Loucy (cell line): ENCODE results near the gene TFCP2L1.

ENCODE experiments used
- H2AFZ ChIP-seq: fragments of 200-600 bp; sonication (generic); 2 replicates; pipeline ENCODE4 v1.6.0; 2016; ENCODE audit warnings: antibody characterized with exemption, mild to moderate bottlenecking, low read length, moderate library complexity
- H3F3A ChIP-seq: fragments of 200-600 bp; 2 replicates; pipeline ENCODE4 v1.6.0; 2016; ENCODE audit warnings: antibody characterized with exemption, low read depth, mild to moderate bottlenecking
- H3K27me3 ChIP-seq: fragments of 200-600 bp; sonication (generic); 2 replicates; pipeline ENCODE4 v1.6.1; 2014; ENCODE audit warnings: low read length, mild to moderate bottlenecking; ENCODE audit not compliant: insufficient read depth, poor library complexity, severe bottlenecking
- H3K36me3 ChIP-seq: fragments of 200-600 bp; sonication (generic); 2 replicates; pipeline ENCODE4 v1.6.1; 2016; ENCODE audit warnings: low read length; ENCODE audit not compliant: insufficient read depth
- H3K4me1 ChIP-seq: fragments of 200-600 bp; sonication (generic); 2 replicates; pipeline ENCODE4 v1.5.1; 2014; ENCODE audit warnings: low read length, mild to moderate bottlenecking; ENCODE audit not compliant: insufficient read depth, poor library complexity, severe bottlenecking
- H3K4me2 ChIP-seq: fragments of 200-600 bp; sonication (generic); 2 replicates; pipeline ENCODE4 v1.6.0; 2014; ENCODE audit warnings: antibody characterized with exemption, low read length, low read depth, mild to moderate bottlenecking; ENCODE audit not compliant: poor library complexity, severe bottlenecking
- H3K4me3 ChIP-seq: fragments of 200-600 bp; sonication (generic); 2 replicates; pipeline ENCODE4 v1.5.1; 2014; ENCODE audit warnings: low read length, mild to moderate bottlenecking, mixed read lengths; ENCODE audit not compliant: poor library complexity, severe bottlenecking
- H3K79me2 ChIP-seq: fragments of 200-600 bp; sonication (generic); 2 replicates; pipeline ENCODE4 v1.6.1; 2014; ENCODE audit warnings: low read length; ENCODE audit not compliant: insufficient read depth
- H3K9ac ChIP-seq: fragments of 200-600 bp; sonication (generic); 2 replicates; pipeline ENCODE4 v1.6.0; 2014; ENCODE audit warnings: mild to moderate bottlenecking, low read depth, low read length, moderate library complexity; ENCODE audit not compliant: poor library complexity, severe bottlenecking
- H3K9me2 ChIP-seq: fragments of 200-600 bp; sonication (generic); replicated peaks from 2 replicates; pipeline ENCODE4 v1.6.1; 2016; ENCODE audit warnings: low read depth, low read length, mixed read lengths
- H3K9me3 ChIP-seq: fragments of 200-600 bp; sonication (generic); 2 replicates; pipeline ENCODE4 v1.6.1; 2014; ENCODE audit warnings: mild to moderate bottlenecking, antibody characterized with exemption, low read length, low read depth; ENCODE audit not compliant: insufficient read depth
- H4K20me1 ChIP-seq: fragments of 200-600 bp; sonication (generic); 2 replicates; pipeline ENCODE4 v1.6.0; 2014; ENCODE audit warnings: antibody characterized with exemption, low read length, mild to moderate bottlenecking; ENCODE audit not compliant: insufficient read depth, poor library complexity, severe bottlenecking
- EZH2phosphoT487 ChIP-seq: fragments of 200-600 bp; IDR thresholded peaks from 2 replicates; pipeline ENCODE4 v1.6.1; 2018; ENCODE audit warnings: antibody characterized with exemption, mild to moderate bottlenecking, moderate library complexity, borderline replicate concordance
- TF ChIP-seq, protein P1 (sequence below): fragments of 200-600 bp; sonication (generic); conservative IDR thresholded peaks from 2 replicates; pipeline ENCODE4 v1.5.1; 2014; ENCODE audit warnings: mild to moderate bottlenecking, antibody characterized with exemption, low read length

TFCP2L1 gene

DNA sequence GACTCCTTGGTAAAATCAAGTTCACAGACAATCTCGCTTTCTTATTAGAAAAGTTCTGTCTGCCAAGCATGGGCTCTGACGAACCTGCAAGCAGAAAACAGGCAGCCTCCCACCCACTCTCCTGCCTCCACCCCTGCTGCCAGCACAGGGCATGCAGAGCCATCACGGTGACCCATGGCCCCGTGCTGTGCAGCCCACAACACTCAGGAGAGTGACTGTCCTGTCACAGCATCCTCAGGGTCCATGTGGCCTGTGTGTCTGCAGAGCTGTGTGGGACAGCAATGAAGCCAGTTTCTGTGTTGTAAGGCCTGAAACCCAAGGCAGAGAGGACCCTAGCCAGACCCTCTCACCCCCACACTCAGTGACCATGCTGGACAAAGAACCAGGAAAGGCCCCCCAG lies 46.2 kb downstream of the TFCP2L1 start:
- Histone ChIP-seq H3F3A (no peaks in the 10 kb centered on the region), H3K4me3 (no peak overlapping the region), H3K79me2 (no peaks in the 10 kb centered on the region), H3K9me3 (no peaks in the 10 kb centered on the region), H3K4me1 (no peaks in the 10 kb centered on the region), H2AFZ (no peak overlapping the region), H3K36me3 (no peaks in the 10 kb centered on the region), H4K20me1 (no peaks in the 10 kb centered on the region), H3K27me3 (no peaks in the 10 kb centered on the region), H3K9me2 (no peaks in the 10 kb centered on the region), H3K9ac (no peak overlapping the region), H3K4me2 (no peak overlapping the region)
- no peak for TF ChIP-seq EZH2phosphoT487
- TF ChIP-seq, protein P1, sequence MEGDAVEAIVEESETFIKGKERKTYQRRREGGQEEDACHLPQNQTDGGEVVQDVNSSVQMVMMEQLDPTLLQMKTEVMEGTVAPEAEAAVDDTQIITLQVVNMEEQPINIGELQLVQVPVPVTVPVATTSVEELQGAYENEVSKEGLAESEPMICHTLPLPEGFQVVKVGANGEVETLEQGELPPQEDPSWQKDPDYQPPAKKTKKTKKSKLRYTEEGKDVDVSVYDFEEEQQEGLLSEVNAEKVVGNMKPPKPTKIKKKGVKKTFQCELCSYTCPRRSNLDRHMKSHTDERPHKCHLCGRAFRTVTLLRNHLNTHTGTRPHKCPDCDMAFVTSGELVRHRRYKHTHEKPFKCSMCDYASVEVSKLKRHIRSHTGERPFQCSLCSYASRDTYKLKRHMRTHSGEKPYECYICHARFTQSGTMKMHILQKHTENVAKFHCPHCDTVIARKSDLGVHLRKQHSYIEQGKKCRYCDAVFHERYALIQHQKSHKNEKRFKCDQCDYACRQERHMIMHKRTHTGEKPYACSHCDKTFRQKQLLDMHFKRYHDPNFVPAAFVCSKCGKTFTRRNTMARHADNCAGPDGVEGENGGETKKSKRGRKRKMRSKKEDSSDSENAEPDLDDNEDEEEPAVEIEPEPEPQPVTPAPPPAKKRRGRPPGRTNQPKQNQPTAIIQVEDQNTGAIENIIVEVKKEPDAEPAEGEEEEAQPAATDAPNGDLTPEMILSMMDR, result no peak

DNA sequence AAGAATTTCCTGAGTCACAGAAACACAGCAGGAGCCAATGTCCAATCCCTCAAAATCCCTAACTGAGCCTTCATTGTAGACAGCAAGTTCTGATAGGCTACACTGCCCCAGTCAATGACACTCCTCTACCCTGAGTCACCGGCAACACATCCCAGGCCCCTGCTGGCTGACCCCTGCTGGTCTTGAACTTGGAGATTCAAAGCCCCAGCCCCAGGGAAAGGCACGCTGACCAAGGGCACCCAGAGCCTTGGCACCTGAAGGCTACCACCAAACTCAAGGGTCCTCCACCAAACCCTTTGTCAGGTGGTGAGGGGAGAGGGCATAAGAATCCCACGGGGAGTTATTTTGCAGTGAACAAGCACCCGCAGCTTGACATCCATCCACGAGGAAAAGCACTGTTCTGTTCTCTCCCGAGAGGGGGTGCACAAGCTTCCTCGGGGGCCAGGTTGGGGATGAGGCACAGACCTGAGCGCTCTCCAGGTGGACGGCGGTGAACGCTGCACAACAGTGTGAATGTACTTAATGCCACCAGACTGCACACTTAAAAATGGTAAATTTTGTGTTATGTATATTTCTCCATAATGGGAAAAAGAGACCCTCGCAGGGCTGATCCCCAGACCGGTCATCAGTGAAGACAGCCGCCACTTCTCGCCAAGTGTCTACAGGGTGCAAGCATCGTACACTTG lies 46.9 kb downstream of the TFCP2L1 start:
- Histone ChIP-seq H3K79me2 (no peaks in the 10 kb centered on the region), H4K20me1 (no peaks in the 10 kb centered on the region), H3K9ac (no peak overlapping the region), H2AFZ (no peak overlapping the region), H3K27me3 (no peaks in the 10 kb centered on the region), H3K9me2 (no peaks in the 10 kb centered on the region), H3K4me3 (no peak overlapping the region), H3K36me3 (no peaks in the 10 kb centered on the region), H3F3A (no peaks in the 10 kb centered on the region), H3K9me3 (no peaks in the 10 kb centered on the region), H3K4me2 (no peak overlapping the region), H3K4me1 (no peaks in the 10 kb centered on the region)
- no peak for TF ChIP-seq EZH2phosphoT487

DNA sequence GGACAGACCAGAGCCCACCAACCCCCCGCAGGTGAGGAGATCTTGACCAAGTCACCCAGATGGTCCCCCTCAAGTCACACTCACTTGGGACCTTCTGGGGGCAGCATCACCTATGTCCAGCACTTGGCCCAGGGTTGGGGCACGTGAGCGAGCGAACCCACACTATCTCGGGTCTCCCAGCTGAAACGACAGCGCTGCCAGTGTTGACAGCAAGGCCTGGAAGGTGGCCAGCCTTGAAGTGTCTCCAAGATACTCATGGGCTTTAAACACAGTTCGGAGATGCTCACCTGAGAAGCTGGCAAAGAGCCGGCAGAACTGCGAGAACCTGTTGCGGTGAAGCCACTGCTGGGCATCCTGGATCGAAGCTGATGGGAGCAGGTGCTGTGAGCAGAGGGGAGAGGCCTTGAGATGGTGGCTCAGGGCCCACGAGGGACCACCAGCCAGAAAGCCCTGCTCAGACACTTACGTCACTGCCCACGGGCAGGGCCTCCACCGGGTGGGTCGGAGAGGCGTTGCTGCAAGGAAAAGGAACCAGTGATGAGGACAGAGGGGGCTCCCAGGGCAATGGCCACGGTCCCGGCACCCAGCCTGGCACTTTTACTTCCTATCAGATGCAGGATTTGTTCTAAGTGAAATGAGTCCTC lies 47.5 kb downstream of the TFCP2L1 start:
- H3K4me1 ChIP-seq, result no peaks in the 10 kb centered on the region
- H2AFZ ChIP-seq, result no peak overlapping the region
- H3K79me2 ChIP-seq, result no peaks in the 10 kb centered on the region
- H3K9me2 ChIP-seq, result no peaks in the 10 kb centered on the region
- H3K4me2 ChIP-seq, result no peak overlapping the region
- H3K4me3 ChIP-seq, result no peak overlapping the region
- TF ChIP-seq EZH2phosphoT487, result no peak
- TF ChIP-seq, protein P1, result no peak
- H4K20me1 ChIP-seq, result no peaks in the 10 kb centered on the region
- H3K27me3 ChIP-seq, result no peaks in the 10 kb centered on the region
- no peaks in the 10 kb centered on the region for H3F3A ChIP-seq
- no peak overlapping the region for H3K9ac ChIP-seq
- H3K9me3 ChIP-seq, result no peaks in the 10 kb centered on the region
- no peaks in the 10 kb centered on the region for H3K36me3 ChIP-seq
